ENCODE results near the gene CDC73.

DNA sequence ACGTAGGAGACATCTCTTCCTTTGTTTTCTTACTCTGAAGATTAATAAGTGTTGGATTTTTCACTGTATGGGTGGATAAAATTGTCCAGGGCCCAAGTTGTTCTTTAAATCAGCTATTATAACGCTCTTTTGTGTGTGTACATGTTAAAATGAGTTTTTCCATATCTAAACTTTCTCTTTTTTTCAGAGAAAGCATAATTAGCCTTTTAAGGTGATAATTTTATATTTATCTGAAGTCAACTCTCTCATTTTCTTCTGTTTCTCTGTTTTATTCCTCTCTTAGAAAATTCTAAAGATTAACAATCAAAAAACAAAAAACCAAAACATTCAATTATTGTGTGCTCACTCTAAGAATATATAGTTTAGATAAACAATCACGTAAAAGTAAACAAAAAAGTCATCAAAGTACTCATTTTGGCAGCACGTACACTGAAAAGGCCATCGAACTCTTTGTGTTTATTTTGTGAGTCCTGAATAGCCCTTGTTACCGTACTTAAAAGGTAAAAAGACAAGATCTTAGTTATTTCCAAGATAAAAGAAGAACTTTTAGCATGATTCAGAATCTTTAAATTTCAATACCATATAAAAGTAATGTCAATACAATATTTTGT is 7.2 kb upstream of the CDC73 start:
- TF ChIP-seq CTCF (IDR thresholded peaks at IDR 0.05), result no peak
- no peak for TF ChIP-seq POLR2A (IDR thresholded peaks at IDR 0.05)
